SK-N-MC (cell line): ENCODE results near the gene ADAMTS9.

Source experiments
- EZH2 ChIP-seq: fragments of 200-600 bp; sonication (generic); IDR thresholded peaks from one replicate; pipeline ENCODE4 v1.6.1; 2017; ENCODE audit warnings: antibody characterized with exemption
- FOXP2 ChIP-seq: optimal IDR thresholded peaks from 2 replicates; pipeline ENCODE3; 2011; ENCODE audit warnings: mild to moderate bottlenecking, moderate library complexity; ENCODE audit not compliant: insufficient read depth; ENCODE audit errors: extremely low read length, control extremely low read depth
- POLR2AphosphoS5 ChIP-seq: IDR thresholded peaks from 2 replicates; pipeline ENCODE4 v1.6.1; 2012; ENCODE audit warnings: mild to moderate bottlenecking, low read depth, low read length, borderline replicate concordance

DNA sequence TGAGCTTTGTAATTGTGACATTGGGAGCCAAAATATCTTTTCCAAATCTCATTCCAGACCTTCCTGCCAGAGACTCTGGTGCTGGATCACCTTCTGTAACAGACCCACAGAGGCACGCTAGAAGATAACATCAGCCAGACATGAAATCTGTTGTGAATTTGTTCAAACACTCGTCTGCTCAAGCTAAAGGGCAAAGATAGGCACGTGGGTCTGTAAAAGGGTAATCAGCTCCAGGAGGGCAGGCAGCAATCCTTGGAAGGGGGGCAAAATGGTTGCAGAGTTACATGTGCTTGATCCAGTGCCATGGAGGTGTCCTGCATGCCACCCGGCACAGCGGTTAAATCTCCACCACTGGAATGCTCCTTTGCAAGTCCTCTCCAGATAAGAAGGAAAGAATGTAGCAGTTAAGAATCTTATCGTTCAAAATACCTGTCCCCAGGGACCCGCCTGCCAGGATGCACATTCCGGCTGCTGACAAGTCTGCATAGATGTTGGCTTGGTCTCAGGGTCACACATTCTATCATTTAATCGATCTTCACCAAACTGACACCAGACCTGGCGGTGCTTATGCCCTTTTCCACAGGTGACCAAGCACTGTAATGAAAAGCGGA, 74.8 kb downstream of the ADAMTS9 start:
- TF ChIP-seq EZH2 (no peak), POLR2AphosphoS5 (no peak), FOXP2 (no peak)
